ENCODE results near the gene HDAC8. TPM values are rescaled to one million over a fixed set of nuclear protein-coding genes. Genes with fewer than 3 reads are reported as not detected.
"Not testable (repeated sequence)": the region's sequence is repeated elsewhere in the genome, so short reads cannot be mapped to it uniquely, and the experiment has no call there.

HDAC8 gene
- polyA plus RNA-seq, 1 donor = 41.9 TPM

DNA sequence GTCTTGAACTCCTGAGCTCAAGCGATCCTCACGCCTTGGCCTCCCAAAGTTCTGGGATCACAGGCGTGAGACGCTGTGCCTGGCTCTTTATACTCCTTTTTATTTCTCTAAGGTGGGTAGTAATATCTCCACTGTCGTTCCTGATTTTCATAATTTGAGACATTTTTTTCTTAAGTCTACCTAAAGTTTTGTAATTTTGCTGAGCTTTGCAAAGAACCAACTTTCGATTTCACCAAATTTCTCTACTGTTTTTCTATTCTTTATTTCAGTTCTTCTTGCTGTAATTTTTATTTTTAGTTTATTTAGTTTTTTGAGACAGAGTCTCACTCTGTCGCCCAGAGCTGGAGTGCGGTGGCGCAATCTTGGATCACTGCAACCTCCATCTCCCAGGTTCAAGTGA, 196.5 kb downstream of the HDAC8 start:
- DNase-seq = no peak

DNA sequence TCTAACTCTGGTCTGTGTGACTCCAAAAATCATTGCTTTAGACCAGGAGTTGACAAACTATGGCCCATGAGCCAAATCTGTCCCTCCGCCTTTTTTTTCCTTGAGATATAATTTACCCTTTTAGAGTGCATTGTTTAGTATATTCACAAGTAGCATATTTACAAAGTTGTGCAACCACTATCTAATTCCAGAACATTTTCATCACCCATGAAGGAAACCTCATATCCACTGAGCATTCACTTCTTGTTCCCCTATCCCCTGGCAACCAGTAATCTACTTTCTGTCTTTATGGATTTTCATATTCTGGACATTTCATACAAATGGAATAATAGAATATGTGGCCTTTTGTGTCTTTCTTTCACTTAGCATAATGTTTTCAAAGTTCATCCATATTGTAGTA, 199.5 kb downstream of the HDAC8 start:
- no peak for DNase-seq

DNA sequence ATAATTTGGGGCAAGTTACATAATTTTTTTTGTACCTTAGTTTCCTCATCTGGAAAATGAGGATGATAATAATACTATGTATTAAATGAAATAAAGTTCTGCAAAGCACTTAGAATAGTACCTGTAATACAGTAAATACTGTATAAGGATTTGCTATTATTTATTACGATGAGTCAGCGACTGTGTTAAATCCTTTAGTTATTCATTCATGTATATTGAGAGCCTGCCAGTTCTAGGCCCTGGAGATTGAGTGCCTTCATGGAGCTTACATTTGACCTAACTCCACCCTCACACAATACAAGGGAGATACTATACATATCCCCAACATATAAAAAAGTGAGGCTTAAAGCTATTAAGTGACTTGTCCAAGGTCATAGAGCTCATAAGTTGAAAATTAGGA, 199.9 kb downstream of the HDAC8 start:
- DNase-seq = no peak

DNA sequence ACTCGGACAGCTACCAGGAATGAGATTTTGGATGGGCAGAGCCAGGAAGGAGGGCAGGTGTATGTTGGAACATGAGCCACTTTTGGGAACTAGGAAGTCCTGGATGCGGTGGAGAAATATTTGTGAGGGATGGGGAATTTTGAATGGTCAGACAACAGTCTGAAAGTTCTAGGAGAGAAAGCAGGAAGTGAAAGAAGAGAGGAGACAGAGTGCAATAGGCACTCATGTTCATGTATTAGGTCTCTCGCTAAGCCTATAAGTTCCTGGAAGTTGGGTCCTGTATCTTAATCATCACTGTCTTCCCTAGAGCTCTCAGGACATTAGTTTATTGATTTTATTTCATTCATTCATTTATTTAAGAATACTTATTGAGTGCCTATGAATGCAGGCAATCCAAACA, 201.2 kb downstream of the HDAC8 start:
- no peak for DNase-seq

DNA sequence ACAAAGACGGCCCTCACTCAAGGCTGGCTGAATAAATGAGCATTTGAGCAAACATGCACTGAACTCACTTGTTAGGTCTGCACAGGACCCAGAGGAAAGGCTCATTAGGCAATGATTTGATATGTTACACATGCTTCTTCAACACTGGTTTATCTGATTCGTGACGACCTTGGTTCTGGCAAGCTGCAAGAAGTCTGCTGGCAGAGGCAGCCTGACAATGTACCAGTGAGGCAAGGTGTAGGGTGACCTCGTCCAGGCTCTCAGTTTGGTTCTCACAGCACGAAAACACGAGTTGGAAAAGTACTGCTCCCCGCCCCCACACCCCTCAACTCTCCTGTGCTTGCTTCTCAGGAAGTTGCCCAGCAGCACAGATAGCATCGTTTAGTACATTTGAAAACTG, 203.8 kb downstream of the HDAC8 start:
- no peak for DNase-seq

DNA sequence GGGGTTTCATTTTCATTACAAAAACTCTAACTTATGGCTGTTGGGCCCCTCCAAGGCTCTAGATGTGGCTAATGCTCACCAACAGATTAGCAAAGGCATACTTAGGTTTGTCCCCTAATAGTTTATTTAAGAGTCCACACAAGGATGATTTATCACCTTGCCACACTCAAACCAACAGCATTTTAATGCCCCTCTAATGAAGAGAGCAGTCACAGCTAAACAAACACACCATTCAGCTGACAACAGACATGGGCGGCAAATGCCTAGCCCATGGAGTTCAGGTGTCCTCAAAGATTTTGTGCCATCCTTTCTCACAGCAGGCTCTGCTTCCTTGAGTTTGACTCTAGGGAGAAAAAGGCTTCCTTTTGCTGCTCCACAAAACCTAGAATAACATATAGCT, 205.1 kb downstream of the HDAC8 start:
- DNase-seq = peak; percentile 32

DNA sequence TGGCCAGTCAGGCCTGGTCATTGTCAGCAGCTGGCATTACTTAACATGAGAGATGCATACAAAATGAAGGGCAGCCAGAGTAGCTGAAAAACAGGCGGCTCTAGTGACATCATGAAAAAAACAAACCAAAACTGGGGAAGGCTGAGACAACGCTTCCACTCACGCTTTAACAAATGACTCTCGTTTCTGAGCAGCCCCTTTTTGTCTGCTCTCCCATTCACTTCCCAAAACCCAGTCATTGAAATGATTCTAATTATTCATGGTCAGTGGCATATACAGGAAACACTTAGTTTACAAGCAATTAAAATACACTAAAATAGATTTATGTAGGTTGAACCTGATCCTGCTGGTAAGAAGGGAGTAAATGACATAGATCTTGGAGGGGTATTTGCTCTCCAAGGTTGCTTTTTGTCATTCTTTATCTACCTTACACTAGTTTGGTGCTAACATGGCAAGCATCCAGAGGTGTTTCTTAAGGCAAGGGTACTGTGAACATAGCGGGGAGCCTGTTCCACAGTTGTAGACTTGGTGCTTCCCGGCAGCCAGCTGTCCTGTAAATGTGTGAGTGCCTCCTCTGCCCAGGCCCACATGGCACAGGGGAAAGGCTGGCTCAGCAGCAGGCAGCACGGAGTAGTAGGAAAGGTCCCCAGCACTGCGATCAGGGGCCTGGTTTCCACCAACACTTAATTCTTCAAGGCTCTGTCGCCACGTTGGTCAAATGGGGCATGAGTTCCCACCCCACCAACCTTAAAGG, 205.8 kb downstream of the HDAC8 start:
- peak; percentile 48 for DNase-seq

DNA sequence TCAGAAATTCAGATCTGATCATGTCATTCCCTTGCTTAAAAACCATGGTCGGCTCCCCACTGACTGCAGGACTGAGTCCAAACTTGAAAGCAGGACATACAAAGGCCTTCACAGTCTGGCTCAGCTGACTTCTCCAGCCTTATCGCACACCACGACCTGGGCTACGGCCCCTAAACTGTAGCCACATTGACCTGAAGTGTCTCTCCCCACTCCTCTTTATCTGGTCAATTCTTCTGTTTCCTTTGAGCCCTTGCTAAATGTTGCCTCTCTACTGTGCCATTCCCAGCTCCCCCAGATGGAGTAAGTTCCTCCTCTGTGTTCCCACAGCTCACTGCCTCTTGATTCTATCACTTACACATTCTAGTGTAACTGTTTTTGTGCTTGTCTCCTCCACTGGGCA, 206.5 kb downstream of the HDAC8 start:
- DNase-seq = no peak

DNA sequence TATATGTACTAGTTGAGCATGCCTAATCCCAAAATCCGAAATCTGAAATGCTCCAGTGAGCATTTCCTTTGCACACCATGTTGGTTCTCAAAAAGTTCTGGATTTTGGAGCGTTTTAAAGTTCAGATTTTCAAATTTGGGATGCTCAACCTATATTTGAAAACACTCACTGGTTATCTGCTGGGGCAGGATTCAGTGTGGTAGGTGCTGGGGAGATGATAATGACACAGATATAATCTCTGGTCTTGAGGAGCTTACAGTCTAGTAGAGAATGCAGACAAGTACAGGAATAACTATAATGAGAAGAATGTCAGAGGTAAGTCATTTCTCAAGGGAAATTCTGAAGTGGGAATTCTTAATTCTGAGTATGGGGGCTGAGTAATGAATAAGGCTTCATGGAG, 207.5 kb downstream of the HDAC8 start:
- DNase-seq = no peak

DNA sequence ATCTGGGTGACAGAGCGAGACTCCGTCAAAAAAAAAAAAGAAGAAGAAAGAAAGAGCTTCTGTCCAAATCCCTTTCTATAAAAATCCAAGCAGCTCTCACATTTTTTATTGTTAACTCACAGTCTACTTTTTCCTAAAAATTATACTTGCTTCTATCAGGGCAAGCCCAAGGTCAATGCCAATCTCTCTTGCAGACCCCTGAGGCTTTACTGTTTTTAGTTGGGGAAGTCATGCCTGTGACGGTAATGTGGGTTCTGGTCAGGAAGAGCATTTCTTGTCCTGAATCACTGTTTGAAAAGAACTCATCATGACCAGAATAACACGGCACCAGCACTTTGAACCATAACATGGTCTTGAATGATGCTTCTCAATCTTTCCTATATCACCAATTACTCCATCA, 212.3 kb downstream of the HDAC8 start:
- DNase-seq = no peak

DNA sequence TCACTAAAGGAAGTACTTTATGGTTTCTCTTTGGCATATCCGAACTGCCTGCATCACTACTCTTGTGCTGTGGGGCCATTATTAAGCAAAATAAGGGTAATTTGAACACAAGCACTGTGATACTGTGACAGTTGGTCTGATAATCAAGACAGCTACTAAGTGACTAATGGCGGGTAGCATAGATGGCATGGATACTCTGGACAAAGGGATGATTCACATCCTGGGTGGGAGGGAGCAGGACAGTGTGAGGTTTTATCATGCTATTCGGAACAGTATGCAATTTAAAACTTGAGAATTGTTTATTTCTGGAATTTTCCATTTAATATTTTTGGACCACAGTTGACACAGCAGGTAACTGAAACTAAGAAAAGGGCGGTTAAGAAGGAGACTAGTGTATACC, 214.3 kb downstream of the HDAC8 start:
- no peak for DNase-seq

DNA sequence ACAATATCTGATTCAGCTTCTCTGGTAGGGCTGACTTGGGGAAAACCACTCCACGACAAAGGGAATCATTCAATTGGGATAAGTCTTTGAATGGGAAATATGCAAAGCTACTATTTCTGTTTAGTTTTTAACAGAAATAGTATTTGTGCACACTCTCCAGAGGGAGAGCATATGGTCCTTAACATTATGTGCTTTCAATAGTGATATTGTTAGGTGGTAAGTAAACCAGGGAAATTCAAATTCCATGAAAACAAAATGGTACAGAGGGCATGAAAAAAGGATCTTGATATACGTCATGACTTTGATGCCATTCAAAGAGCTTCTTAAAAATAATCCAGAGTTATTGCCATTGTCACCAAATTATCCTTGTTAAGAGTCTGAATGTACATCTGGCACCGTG, 219.9 kb downstream of the HDAC8 start:
- no peak for DNase-seq

DNA sequence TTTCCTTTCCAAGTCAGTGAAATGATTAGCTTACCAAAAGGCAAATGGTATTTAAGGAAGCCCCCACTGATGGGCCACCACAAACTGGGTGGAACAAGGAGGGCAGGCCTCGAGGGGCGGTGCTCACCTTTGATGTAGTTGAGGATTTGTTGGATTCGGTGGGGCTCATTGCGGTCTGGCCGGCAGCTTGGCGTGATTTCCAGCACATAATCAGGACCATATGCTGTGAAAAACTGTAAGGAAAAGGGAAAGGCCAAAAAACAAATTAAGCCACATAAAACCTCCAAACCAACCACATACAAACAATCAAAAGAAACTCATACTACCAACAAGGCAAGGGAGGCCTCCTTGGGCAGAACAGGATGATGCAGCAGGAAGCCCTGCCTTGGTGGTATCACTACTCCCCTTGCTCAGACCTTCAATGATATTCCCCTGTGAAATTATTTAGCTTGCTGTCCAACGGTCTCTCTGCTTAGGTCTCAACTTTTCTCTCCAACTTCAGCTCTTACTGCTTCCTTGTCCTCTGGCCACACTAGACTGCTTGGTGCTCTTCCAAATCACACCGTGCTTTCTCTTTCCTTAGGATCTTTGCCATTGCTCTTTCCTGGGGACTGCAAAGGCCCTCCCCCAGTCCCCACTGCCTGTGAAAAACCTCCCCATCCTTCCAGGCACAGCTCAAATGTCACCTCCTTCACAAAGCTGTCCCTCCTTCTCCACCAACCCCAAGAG, 220.9 kb downstream of the HDAC8 start:
- DNase-seq = no peak

DNA sequence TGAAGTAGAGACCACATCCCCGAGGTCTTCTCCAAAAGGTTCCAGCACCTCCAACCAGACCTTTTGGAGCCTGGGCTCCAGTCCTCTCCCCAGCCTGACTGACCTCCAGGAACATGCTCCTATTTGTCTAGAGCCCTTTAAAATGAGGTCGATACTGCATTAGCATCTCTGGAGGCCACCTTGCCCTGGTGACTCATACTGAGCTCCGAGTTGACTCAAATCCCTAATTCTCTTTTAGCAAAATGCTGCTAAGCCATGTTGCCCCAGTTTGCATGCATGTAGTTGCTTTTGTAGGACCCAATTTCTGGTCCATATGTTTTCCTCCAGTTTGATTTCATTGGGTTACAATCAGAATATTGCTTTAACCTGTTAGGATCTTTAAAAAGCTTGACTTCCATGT, 223.5 kb downstream of the HDAC8 start:
- DNase-seq = no peak

DNA sequence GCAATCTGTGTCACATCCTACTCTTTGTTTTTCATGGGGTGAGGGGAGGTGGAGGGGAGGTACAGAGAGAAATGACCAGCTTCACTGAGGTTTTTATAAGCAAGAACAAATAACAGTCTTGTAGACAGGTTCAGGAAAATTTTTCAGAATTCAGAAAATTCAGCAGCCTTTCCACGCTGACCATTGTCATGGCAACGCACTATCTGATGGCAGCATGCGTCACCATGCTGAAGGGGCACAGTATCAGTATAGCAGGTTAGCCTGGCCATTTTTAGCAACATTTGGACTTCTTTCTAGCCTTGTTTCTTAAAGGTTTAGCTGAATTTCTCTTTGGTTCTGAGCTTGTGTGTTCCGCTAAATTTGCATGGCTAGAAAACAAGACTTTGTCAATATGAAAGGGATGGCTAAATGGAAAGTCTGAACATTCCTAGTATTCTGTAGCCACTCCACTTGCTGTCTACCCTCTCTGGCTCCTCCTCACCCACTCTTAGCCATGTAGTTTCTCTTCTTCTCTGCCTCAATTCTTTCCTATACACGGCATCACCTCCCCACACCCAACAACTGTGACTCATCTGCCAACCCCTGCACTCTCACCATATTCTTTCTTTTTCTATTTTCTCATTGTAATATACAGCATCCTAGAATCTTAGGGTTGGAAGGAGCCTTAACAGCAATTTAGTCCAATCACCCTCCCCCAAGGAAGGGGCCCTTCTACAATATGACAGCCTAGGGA, 224.2 kb downstream of the HDAC8 start:
- DNase-seq = no peak

DNA sequence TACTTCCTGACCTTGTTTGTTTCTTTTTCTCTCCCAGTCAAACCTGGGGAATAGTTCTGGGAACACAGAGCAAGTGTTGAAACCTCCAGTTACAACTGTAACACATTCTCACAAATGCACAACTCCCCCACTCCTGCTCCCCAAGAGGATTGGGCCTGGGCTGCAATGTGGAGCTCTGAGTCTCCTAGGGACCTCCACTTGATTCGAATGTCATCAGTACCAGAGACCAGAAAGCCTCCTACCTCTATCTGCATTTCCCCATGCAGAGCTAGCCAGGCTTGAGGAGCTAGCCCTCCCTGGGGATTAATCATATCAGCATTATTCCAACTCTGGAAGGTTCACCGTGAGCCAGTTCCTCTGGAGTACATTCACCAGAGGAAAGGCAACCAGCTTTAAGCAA, 225.3 kb downstream of the HDAC8 start:
- no peak for DNase-seq

DNA sequence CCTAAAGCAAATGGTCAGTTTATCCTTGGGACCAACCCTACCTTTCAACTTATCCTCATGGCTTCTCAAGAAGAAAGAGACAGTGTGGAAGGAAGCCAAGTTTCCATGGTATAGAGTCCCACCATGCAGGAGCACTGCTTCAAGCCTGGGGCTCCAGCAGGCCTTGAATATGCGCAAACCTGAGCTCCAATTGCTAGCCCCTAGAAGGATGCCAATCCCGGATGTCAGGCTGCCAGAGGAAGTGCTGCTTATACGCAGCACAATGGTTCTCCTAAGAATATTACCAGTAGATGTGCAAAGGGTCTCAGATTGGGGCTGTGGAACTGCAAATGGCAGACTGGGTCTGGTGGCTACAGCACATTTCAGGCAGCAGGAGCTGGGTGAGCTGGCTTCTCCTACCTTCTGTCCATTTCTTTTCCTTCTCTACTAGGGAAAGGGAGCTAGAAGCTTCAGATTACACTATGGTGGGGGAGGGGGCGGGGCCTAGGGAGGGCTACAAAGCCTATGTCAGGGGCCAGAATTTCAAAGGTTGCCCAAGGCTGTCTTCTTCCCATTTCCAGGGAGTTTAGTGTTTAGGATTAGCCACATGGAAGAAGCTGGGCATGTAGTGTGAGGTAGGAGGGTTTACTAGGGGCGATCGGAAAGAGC, 226.2 kb downstream of the HDAC8 start:
- DNase-seq = no peak

DNA sequence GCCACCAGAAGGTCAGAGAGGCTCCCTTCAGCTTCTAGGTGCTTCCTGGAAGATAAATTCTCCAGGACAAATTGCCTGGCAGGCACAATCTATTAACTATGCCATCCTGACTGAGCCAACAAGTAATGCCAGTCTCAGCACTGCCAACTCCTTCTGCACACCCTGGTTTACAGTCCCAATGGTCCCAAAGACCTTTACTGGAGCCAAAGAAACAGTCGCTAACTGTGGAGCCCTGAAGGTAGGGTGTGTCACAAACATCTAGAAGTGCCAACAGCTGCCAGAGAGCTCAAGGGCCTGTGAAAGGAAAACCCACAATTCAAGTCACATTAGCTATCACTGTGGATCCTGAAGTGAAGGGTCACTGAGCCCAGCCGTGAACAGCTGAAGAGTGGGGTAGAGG, 232.0 kb downstream of the HDAC8 start:
- no peak for DNase-seq

DNA sequence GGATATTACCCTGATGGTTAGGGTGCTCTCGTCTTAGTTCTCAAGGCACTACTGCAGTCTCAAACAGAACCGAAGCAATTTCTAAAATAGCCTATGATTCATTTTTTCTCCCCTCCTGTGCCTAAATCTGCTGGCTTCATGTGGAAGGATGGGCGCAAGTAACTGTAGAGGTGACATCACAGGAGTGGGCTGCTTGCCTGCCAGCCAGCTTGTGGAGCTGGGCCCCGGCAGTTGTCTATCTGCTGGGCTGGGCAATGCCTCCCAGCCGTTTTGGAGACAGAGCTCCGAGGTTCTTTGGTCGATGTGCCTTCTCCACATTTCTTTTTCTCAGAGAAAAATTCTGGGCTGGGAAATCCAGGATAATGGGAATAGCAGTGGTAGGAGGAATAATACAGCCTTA, 232.6 kb downstream of the HDAC8 start:
- no peak for DNase-seq

DNA sequence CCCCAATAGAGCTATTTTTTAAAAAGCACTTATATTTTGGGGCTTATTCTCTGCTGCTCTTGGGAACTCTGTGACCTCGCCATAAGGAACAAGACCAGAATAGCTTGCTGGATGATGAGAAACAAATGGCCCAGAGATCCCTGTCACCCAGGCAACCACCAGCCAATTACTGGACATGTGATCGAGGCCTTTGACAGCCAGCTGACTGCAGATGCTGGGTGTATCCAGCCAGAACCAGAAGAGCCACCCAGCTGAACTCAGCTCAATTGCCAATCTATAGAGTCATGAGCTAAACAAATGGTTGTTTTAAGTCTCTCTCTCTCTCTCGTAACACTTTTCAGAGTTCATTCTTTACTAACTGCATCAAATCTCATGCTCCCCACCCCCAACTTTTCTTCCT, 242.5 kb downstream of the HDAC8 start:
- no peak for DNase-seq

DNA sequence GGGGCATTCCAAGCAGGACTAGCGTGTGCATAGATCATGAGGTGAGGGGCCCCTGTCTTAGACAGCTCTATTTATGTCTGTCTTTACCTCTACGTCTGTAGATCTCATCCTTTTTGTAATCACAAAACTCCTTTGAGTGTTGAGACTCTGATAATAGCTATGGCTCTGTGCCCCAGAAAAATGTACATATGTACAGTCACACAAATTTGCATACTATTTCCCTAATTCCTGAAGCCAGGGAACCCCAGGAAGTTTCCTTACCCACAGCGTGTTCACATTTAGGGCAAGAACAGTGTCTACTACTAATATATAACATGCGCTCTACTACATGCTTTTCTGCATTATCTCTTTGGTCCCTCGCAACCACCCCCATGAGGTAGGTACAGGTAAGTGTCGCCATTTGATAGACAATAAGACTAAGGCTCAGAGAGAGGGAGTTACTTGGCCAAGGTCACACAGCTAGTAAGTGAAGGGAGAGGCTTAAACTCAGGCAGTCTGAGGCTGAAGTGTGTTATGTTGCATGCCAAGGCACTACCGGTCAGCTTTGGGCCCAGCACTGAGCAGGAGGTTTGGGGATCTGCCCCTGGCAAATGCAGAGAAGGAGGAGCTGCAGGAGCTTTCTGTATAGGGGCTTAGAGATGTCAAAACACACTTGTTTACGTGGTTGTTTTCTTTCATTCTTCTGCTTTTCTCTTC, 245.9 kb downstream of the HDAC8 start:
- DNase-seq = no peak

DNA sequence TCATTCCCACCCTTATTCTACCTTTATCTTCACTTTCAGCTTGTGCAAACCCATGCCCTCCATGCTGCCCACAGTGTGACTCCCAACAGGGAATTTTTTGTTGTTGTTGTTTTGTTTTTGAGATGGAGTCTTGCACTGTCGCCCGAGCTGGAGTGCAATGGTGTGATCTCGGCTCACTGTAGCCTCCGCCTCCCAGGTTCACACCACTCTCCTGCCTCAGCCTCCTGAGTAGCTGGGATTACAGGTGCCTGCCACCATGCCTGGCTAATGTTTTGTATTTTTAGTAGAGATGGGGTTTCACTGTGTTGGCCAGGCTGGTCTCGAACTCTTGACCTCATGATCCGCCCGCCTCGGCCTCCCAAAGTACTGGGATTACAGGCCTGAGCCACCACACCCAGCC, 253.0 kb downstream of the HDAC8 start:
- DNase-seq = not testable (repeated sequence)
